H1 (cell line): Measurements from ENCODE around the gene MEI1. TPM values are rescaled to one million over a fixed set of nuclear protein-coding genes. Genes with fewer than 3 reads are reported as not detected.

ENCODE experiments used
- CTCF ChIA-PET: fragments of 300-600 bp; sonication (Branson Sonifier 250); formaldehyde crosslinking; loops from one replicate; lab custom pipeline; 2021; ENCODE audit not compliant: partially characterized antibody; lab: Charles Lee
- POLR2A ChIA-PET: fragments of 300-600 bp; sonication (Branson Sonifier 250); formaldehyde crosslinking; loops from one replicate; lab custom pipeline; 2021; ENCODE audit warnings: inconsistent platforms; ENCODE audit not compliant: partially characterized antibody; lab: Charles Lee
- DNase-seq, 2 experiments: peaks; one replicate each; pipeline versions ENCODE4 v3.0.0 to v3.0.0-alpha.2; 2010 to 2022; ENCODE audit warnings: low spot score in 2 of 2, low read depth in 1 of 2, mixed read lengths in 1 of 2
- FAIRE-seq: peaks from 2 replicates; lab custom pipeline; 2011; peaks lifted over from hg19 to GRCh38; lab: Jason Lieb, UNC
- H2AFZ ChIP-seq: 2 replicates; pipeline ENCODE4 v1.8.1; 2012; ENCODE audit warnings: low read length, inconsistent platforms
- H2AK5ac ChIP-seq: 2 replicates; pipeline ENCODE4 v1.6.1; 2013; ENCODE audit warnings: low read depth, low read length
- H2BK120ac ChIP-seq: replicated peaks from 2 replicates; pipeline ENCODE3; 2013; ENCODE audit warnings: low read depth, low read length, inconsistent platforms
- H2BK12ac ChIP-seq: 2 replicates; pipeline ENCODE4 v1.6.1; 2013; ENCODE audit warnings: low read depth, low read length
- H2BK15ac ChIP-seq: 2 replicates; pipeline ENCODE4 v1.6.1; 2013; ENCODE audit warnings: low read length
- H2BK20ac ChIP-seq: 2 replicates; pipeline ENCODE4 v1.6.1; 2013; ENCODE audit warnings: low read length
- H2BK5ac ChIP-seq: 2 replicates; pipeline ENCODE4 v1.6.1; 2013; ENCODE audit warnings: low read depth, low read length
- H3K14ac ChIP-seq: 2 replicates; pipeline ENCODE4 v1.6.1; 2013; ENCODE audit warnings: inconsistent platforms; ENCODE audit not compliant: insufficient read length
- H3K18ac ChIP-seq: 2 replicates; pipeline ENCODE4 v1.6.1; 2013; ENCODE audit warnings: low read length; ENCODE audit errors: extremely low read depth
- H3K23ac ChIP-seq: 2 replicates; pipeline ENCODE4 v1.6.1; 2013; ENCODE audit warnings: inconsistent platforms; ENCODE audit not compliant: insufficient read length
- H3K23me2 ChIP-seq: 2 replicates; pipeline ENCODE4 v1.6.1; 2013; ENCODE audit warnings: low read depth, low read length
- H3K27ac ChIP-seq: 2 replicates; pipeline ENCODE4 v1.6.1; 2011; ENCODE audit warnings: low read depth, low read length, inconsistent platforms
- H3K27me3 ChIP-seq, 4 experiments: replicated peaks in 1 of 4; 1 replicate in 1 of 4; 2 replicates in 3 of 4; pipeline versions ENCODE4 v1.6.1 to v1.8.1; 2011 to 2013; ENCODE audit warnings: low read length in 3 of 4, mild to moderate bottlenecking in 3 of 4, inconsistent platforms in 2 of 4, mixed read lengths in 2 of 4, moderate library complexity in 1 of 4; ENCODE audit not compliant: control insufficient read depth in 3 of 4, insufficient read depth in 3 of 4; ENCODE audit errors: extremely low read depth in 1 of 4
- H3K36me3 ChIP-seq, 4 experiments: 2 replicates each; pipeline versions ENCODE4 v1.6.1 to v1.8.1; 2011 to 2013; ENCODE audit warnings: mild to moderate bottlenecking in 4 of 4, low read length in 3 of 4, moderate library complexity in 2 of 4, control low read depth in 1 of 4, inconsistent platforms in 1 of 4; ENCODE audit not compliant: insufficient read depth in 4 of 4, control insufficient read depth in 2 of 4
- H3K4ac ChIP-seq: replicated peaks from 2 replicates; pipeline ENCODE3; 2013; ENCODE audit warnings: low read length, low read depth, mixed read lengths, inconsistent platforms; ENCODE audit not compliant: insufficient read length
- H3K4me1 ChIP-seq, 4 experiments: replicated peaks in 1 of 4; 1 replicate in 1 of 4; 2 replicates in 3 of 4; pipeline versions ENCODE4 v1.6.1 to v1.8.1; 2011 to 2013; ENCODE audit warnings: low read length in 3 of 4, inconsistent platforms in 2 of 4, mixed read lengths in 1 of 4; ENCODE audit not compliant: insufficient read depth in 4 of 4, control insufficient read depth in 3 of 4
- H3K4me2 ChIP-seq, 2 experiments: 2 replicates each; pipeline versions ENCODE4 v1.6.1 to v1.8.1; 2011 to 2013; ENCODE audit warnings: low read depth in 2 of 2, low read length in 2 of 2, control low read depth in 1 of 2, inconsistent platforms in 1 of 2, mild to moderate bottlenecking in 1 of 2; ENCODE audit not compliant: insufficient read depth in 1 of 2
- H3K4me3 ChIP-seq, 4 experiments: fragments of 200-600, 300-600 bp in 1 of 4; sonication (generic), shearing (Covaris generic), sonication (Bioruptor Twin) in 1 of 4; 2 replicates each; pipeline versions ENCODE4 v1.5.1 to v1.8.1; 2011 to 2016; ENCODE audit warnings: low read length in 4 of 4, low read depth in 3 of 4, control low read depth in 2 of 4, inconsistent platforms in 2 of 4, mild to moderate bottlenecking in 2 of 4, mixed read lengths in 1 of 4, moderate library complexity in 1 of 4; ENCODE audit not compliant: insufficient read depth in 2 of 4; ENCODE audit errors: extremely low read depth in 1 of 4
- H3K56ac ChIP-seq: replicated peaks from 2 replicates; pipeline ENCODE3; 2013; ENCODE audit warnings: low read depth, mild to moderate bottlenecking, mixed read lengths, low read length, inconsistent platforms; ENCODE audit not compliant: insufficient read length
- H3K79me1 ChIP-seq: 2 replicates; pipeline ENCODE4 v1.6.1; 2013; ENCODE audit warnings: low read depth, low read length, control low read depth
- H3K79me2 ChIP-seq, 2 experiments: 2 replicates each; pipeline versions ENCODE4 v1.6.1 to v1.8.1; 2012 to 2013; ENCODE audit warnings: low read length in 2 of 2, mild to moderate bottlenecking in 2 of 2, inconsistent platforms in 1 of 2; ENCODE audit not compliant: insufficient read depth in 2 of 2, control insufficient read depth in 1 of 2
- H3K9ac ChIP-seq, 4 experiments: replicated peaks in 1 of 4; 1 replicate in 1 of 4; 2 replicates in 3 of 4; pipeline versions ENCODE4 v1.6.1 to v1.8.1; 2011 to 2013; ENCODE audit warnings: low read depth in 3 of 4, low read length in 3 of 4, control low read depth in 2 of 4, mild to moderate bottlenecking in 2 of 4, moderate library complexity in 2 of 4, inconsistent platforms in 1 of 4; ENCODE audit errors: extremely low read depth in 1 of 4
- H3K9me3 ChIP-seq, 2 experiments: 2 replicates each; pipeline versions ENCODE4 v1.6.1 to v1.8.1; 2012 to 2013; ENCODE audit warnings: mild to moderate bottlenecking in 2 of 2, moderate library complexity in 2 of 2, control low read depth in 1 of 2, inconsistent platforms in 1 of 2, low read depth in 1 of 2, low read length in 1 of 2, mixed read lengths in 1 of 2; ENCODE audit not compliant: insufficient read depth in 2 of 2
- H4K20me1 ChIP-seq, 2 experiments: replicated peaks in 1 of 2; 2 replicates each; pipeline versions ENCODE3 to v1.8.1; 2011 to 2013; ENCODE audit warnings: inconsistent platforms in 2 of 2, low read length in 2 of 2, mild to moderate bottlenecking in 1 of 2; ENCODE audit not compliant: insufficient read depth in 2 of 2, control insufficient read depth in 1 of 2
- H4K5ac ChIP-seq: 2 replicates; pipeline ENCODE4 v1.6.1; 2013; ENCODE audit warnings: low read length, low read depth, mixed read lengths, inconsistent platforms; ENCODE audit not compliant: insufficient read length
- H4K8ac ChIP-seq: 2 replicates; pipeline ENCODE4 v1.8.0; 2013; ENCODE audit warnings: mild to moderate bottlenecking, moderate library complexity, low read length, inconsistent platforms; ENCODE audit not compliant: insufficient read depth; ENCODE audit errors: extremely low read depth
- H4K91ac ChIP-seq: replicated peaks from 2 replicates; pipeline ENCODE3; 2013; ENCODE audit warnings: low read length, mixed read lengths, inconsistent platforms; ENCODE audit not compliant: insufficient read length
- CHD2 ChIP-seq: IDR thresholded peaks from 2 replicates; pipeline ENCODE4 v1.6.1; 2012; ENCODE audit warnings: low read length, improper control_type of control experiment
- CREB1 ChIP-seq: IDR thresholded peaks from 2 replicates; pipeline ENCODE4 v1.6.1; 2012; ENCODE audit warnings: inconsistent platforms
- CTBP2 ChIP-seq: IDR thresholded peaks from 2 replicates; pipeline ENCODE4 v1.7.0; 2011; ENCODE audit warnings: borderline replicate concordance, mild to moderate bottlenecking, moderate library complexity, mixed read lengths, low read length; ENCODE audit not compliant: insufficient read depth, insufficient read length
- EZH2 ChIP-seq: fragments of 200-600 bp; sonication (generic); IDR thresholded peaks from 2 replicates; pipeline ENCODE4 v1.7.1; 2012; ENCODE audit warnings: low read depth, mild to moderate bottlenecking, moderate library complexity, low read length, inconsistent platforms; ENCODE audit not compliant: severe bottlenecking
- GTF2F1 ChIP-seq: IDR thresholded peaks from 2 replicates; pipeline ENCODE4 v1.6.1; 2012; ENCODE audit warnings: low read depth, low read length, improper control_type of control experiment, borderline replicate concordance
- KDM4A ChIP-seq: IDR thresholded peaks from one replicate; pipeline ENCODE4 v1.7.1; 2012; ENCODE audit warnings: low read depth, mild to moderate bottlenecking, moderate library complexity, low read length, inconsistent platforms; ENCODE audit not compliant: severe bottlenecking
- RAD21 ChIP-seq, 2 experiments: IDR thresholded peaks in 1 of 2; conservative IDR thresholded peaks in 1 of 2; 2 replicates each; pipeline ENCODE4 v1.6.1; 2011; ENCODE audit warnings: low read depth in 2 of 2, low read length in 2 of 2, improper control_type of control experiment in 1 of 2, inconsistent platforms in 1 of 2, mild to moderate bottlenecking in 1 of 2, moderate library complexity in 1 of 2
- SRF ChIP-seq: IDR thresholded peaks from 2 replicates; pipeline ENCODE4 v1.6.1; 2011; ENCODE audit warnings: mild to moderate bottlenecking, low read depth, low read length, moderate library complexity
- ZNF274 ChIP-seq: IDR thresholded peaks from 2 replicates; pipeline ENCODE4 v1.7.0; 2012; ENCODE audit warnings: low read length, borderline replicate concordance; ENCODE audit errors: extremely low read depth
- WGBS, 2 experiments: shearing (Covaris generic) in 1 of 2; methylation state at CpG; one replicate each; pipeline versions ENCODE4 v1.1.6 to v1.1.7; 2013 to 2015; ENCODE audit warnings: low lambda C conversion rate in 2 of 2, mixed read lengths in 2 of 2, inconsistent platforms in 1 of 2, low coverage in 1 of 2, missing lambda C conversion rate in 1 of 2; ENCODE audit not compliant: insufficient replicate concordance in 2 of 2, insufficient coverage in 1 of 2, insufficient read length in 1 of 2; ENCODE audit errors: extremely low coverage in 1 of 2, missing lambda C conversion rate in 1 of 2; 5-methylcytosine and 5-hydroxymethylcytosine counted together
- polyA plus RNA-seq, 7 experiments: library from polyadenylated mRNA; depleted of rRNA in 3 of 7; stranded (reverse) in 5 of 7; unstranded in 2 of 7; fragments of >200 nt in 5 of 7; fragments of 200-250 nt in 2 of 7; gene quantifications; 1 replicate in 5 of 7; 2 replicates in 1 of 7; 4 replicates in 1 of 7; pipeline versions ENCODE4 v1.2.1 to v1.2.3, GENCODE V29; 2011 to 2013; ENCODE audit warnings: missing spikeins in 2 of 7, mixed read lengths in 2 of 7
- total RNA-seq: library from RNA; stranded (reverse); fragmentation: NEBNext Ultra II Directional; extraction: Animal tissue kit (Norgen Biotek cat#: 25700); gene quantifications from 2 replicates; pipeline ENCODE4 v1.2.1, GENCODE V29; 2021

MEI1 gene
- total and polyA plus RNA-seq, 2 of the 8 experiments (the other 6 are each of a cell fraction or from before 2014, with no cell fraction given) = 0.27 to 0.54 TPM

DNA sequence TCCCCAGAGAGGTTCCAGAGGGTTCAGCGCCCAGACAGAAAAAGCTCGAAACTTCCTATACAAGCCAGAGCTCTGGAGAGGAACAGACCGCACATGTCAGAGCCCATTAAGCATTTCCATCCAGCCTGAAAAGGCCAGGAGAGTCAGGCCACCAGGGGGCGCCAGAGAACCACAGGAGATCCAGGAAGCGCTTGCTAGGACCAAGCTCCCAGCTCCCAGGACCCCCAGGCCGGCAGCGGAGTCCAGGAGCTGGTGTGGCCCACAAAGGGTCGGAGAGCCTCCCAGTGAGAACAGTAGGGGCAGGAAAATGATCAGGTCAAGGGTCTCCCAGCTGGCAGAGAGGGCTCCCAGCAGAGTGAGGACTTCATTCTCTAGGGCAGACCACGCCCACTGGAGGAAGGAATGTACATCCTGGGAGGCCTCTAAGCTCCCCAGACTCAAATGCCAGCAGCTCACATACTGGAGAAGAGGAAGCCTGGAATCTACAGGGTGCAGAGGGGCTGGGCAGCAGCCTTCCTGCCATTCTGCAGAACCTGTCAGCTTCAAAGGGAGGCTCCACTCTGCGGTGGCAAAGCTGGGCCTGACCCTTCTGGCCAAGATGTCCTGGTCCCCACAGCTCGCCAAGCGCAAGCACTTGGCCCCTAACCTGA lies 2.1 kb upstream of the MEI1 start:
- H3K14ac ChIP-seq = no peak overlapping the region
- FAIRE-seq (peak; percentile 84), DNase-seq (peak; percentile 90 to 100)
- 36% methylated on average over 12 of the region's 12 CpGs; no CpG with 5 or more reads in 1 of the 2 experiments for WGBS, 2 experiments
- CTCF ChIA-PET = interaction anchor here (0.6 to 3.9 kb wide), 77 partner anchors 10 to 1243 kb away, joined by 3 to 36 read pairs (median 5); partner anchors contain the start of genes CCDC134, CENPM, SNU13 and SREBF2
- no peak overlapping the region for H4K5ac ChIP-seq
- no peaks in the 10 kb centered on the region; the same call in 1 of the 2 replicates for H3K79me1 ChIP-seq
- no peak overlapping the region for H2BK20ac ChIP-seq
- H3K4me1 ChIP-seq = peaks cover 0 to 6% (median 4%) of the 10 kb centered on the region in 4 experiments; a peak in 5 of 7 replicates
- H3K18ac ChIP-seq = peak overlapping the region; percentile 71; the same call in 1 of the 2 replicates
- H2BK120ac ChIP-seq = no peak overlapping the region
- H4K20me1 ChIP-seq = peaks cover 0 to 2% of the 10 kb centered on the region in 2 experiments
- no peak overlapping the region for H3K9ac ChIP-seq
- peaks cover 0 to 10% (median 6%) of the 10 kb centered on the region in 4 experiments; a peak in 6 of 7 replicates for H3K27me3 ChIP-seq
- peaks cover 0 to 7% of the 10 kb centered on the region in 2 experiments; a peak in 1 of 4 replicates for H3K9me3 ChIP-seq
- H3K23ac ChIP-seq = no peak overlapping the region
- POLR2A ChIA-PET = interaction anchor here (0.7 to 1.4 kb wide), 6 partner anchors 8 to 103 kb away, joined by 3 to 7 read pairs (median 4); partner anchors contain the start of genes CCDC134, SNU13 and XRCC6
- no peak overlapping the region for H3K56ac ChIP-seq
- peaks cover 0 to 3% (median 0%) of the 10 kb centered on the region in 4 experiments; a peak in 1 of 8 replicates for H3K36me3 ChIP-seq
- H3K4ac ChIP-seq = peak overlapping the region; percentile 44
- H2AFZ ChIP-seq = peak overlapping the region; percentile 71; the same call in 1 of the 2 replicates
- peak overlapping the region; percentile 57 for H4K91ac ChIP-seq
- H3K79me2 ChIP-seq = no peaks in the 10 kb centered on the region
- peak overlapping the region; percentile 46; the same call in 1 of the 2 replicates for H2BK15ac ChIP-seq
- H4K8ac ChIP-seq = no peak overlapping the region
- peak overlapping the region; percentile 7; the same call in 1 of the 2 replicates for H2BK12ac ChIP-seq
- 0 out of 2 replicates have a peak, but pooled peaks cover 2% of the 10 kb centered on the region for H3K23me2 ChIP-seq
- peak overlapping the region; percentile 28; the same call in 1 of the 2 replicates for H2BK5ac ChIP-seq
- H3K27ac ChIP-seq = no peak overlapping the region
- no peak overlapping the region for H2AK5ac ChIP-seq
- H3K4me2 ChIP-seq = peak overlapping the region in 1 of 2 experiments; percentile 61; a peak in 3 of 4 replicates
- peak overlapping the region in 1 of 4 experiments; percentile 28; a peak in 1 of 8 replicates for H3K4me3 ChIP-seq
- TF ChIP-seq CREB1 (0 out of 2 replicates have a peak, but pooled peaks have one; percentile 11), CHD2 (0 out of 2 replicates have a peak, but pooled peaks have one; percentile 16), KDM4A (peak; percentile 57), RAD21 (IDR thresholded peaks at IDR 0.05 in 1 of 2, conservative IDR thresholded peaks at IDR 0.05 in 1 of 2; ENCODE audit: low read depth in 2 of 2, low read length in 2 of 2) (peak; percentile 89 to 92), GTF2F1 (no peak), CTBP2 (no peak), ZNF274 (no peak), SRF (no peak), EZH2 (no peak)
